Upper lobe of left lung (tissue), 4 donors: ENCODE results near the gene EFEMP2.

Source experiments
- CTCF ChIP-seq, 6 experiments: fragments of 450-650 bp in 4 of 6; fragments of 200-600 bp in 2 of 6; sonication (generic) in 2 of 6; IDR thresholded peaks; one replicate each; pipeline ENCODE4 v1.5.1; 2016 to 2019; ENCODE audit warnings: antibody characterized with exemption in 6 of 6
- EP300 ChIP-seq, 4 donors: sonication (generic); formaldehyde crosslinking; IDR thresholded peaks; one replicate each; pipeline ENCODE4 v1.5.1; 2017; ENCODE audit warnings: antibody characterized with exemption in 4 of 4, control low read depth in 2 of 4
- POLR2A ChIP-seq, 4 donors: fragments of 450-650 bp; IDR thresholded peaks; one replicate each; pipeline ENCODE4 v1.5.1; 2016 to 2017; ENCODE audit warnings: antibody characterized with exemption in 4 of 4, mild to moderate bottlenecking in 2 of 4
- POLR2AphosphoS5 ChIP-seq, 2 donors: sonication (generic); formaldehyde crosslinking; IDR thresholded peaks; one replicate each; pipeline ENCODE4 v1.5.1; 2017; ENCODE audit warnings: antibody characterized with exemption in 2 of 2

- no peak for TF ChIP-seq POLR2A (IDR thresholded peaks at IDR 0.05)
- no peak for TF ChIP-seq POLR2AphosphoS5 (IDR thresholded peaks at IDR 0.05)
- no peak for TF ChIP-seq CTCF (IDR thresholded peaks at IDR 0.05)
- TF ChIP-seq EP300 (IDR thresholded peaks at IDR 0.05), result no peak
These were observed 55.2 kb downstream of the EFEMP2 start for GRCh38 chr11:65817312-65817834.
